Activated CD8-positive, alpha-beta T cell treated with anti-CD3 and anti-CD28 coated beads for 36 hours (primary cell): ENCODE data around the gene BRINP3. TPM values are rescaled to one million over a fixed set of nuclear protein-coding genes. Genes with fewer than 3 reads are reported as not detected.
"Not testable (repeated sequence)": the region's sequence is repeated elsewhere in the genome, so short reads cannot be mapped to it uniquely, and the experiment has no call there.

Experiments used
- ATAC-seq: fragments of 200-7000 bp; cut with Tn5 transposase; one replicate; pipeline ENCODE4 v1.10.0; 2021; ENCODE audit warnings: mild to moderate bottlenecking, moderate library complexity
- CTCF ChIA-PET: fragments of 350-600 bp; sonication (Branson Sonifier 250); formaldehyde crosslinking; loops from one replicate; lab custom pipeline; 2021; ENCODE audit warnings: antibody characterized with exemption; lab: Charles Lee
- POLR2A ChIA-PET: fragments of 350-600 bp; sonication (Branson Sonifier 250); formaldehyde crosslinking; loops from one replicate; lab custom pipeline; 2021; ENCODE audit warnings: antibody characterized with exemption; lab: Charles Lee
- DNase-seq: peaks from one replicate; pipeline ENCODE4 v3.0.0-alpha.2; 2020
- H3K27ac Mint-ChIP-seq: one replicate; pipeline ENCODE4 v1.8.0; 2021; ENCODE audit warnings: mild to moderate bottlenecking, mixed read lengths
- H3K27me3 Mint-ChIP-seq: one replicate; pipeline ENCODE4 v1.8.0; 2021; ENCODE audit warnings: mixed read lengths
- H3K36me3 Mint-ChIP-seq: one replicate; pipeline ENCODE4 v1.8.0; 2021; ENCODE audit warnings: low read depth, mixed read lengths
- H3K4me1 Mint-ChIP-seq: one replicate; pipeline ENCODE4 v1.8.0; 2021; ENCODE audit warnings: low read depth, mixed read lengths
- H3K4me3 Mint-ChIP-seq: one replicate; pipeline ENCODE4 v1.8.0; 2021; ENCODE audit warnings: mild to moderate bottlenecking, moderate library complexity, mixed read lengths
- H3K9me3 Mint-ChIP-seq: one replicate; pipeline ENCODE4 v1.8.0; 2021; ENCODE audit warnings: mixed read lengths
- intact Hi-C: fragments of 100-400 bp; cut with micrococcal nuclease; formaldehyde crosslinking; loops from one replicate; pipeline ENCODE4 v1.10.0; 2022
- total RNA-seq, 2 experiments: library from RNA; stranded (reverse); gene quantifications; one replicate each; pipeline ENCODE4 v1.2.3, GENCODE V29; 2021
- TF ChIP-seq, protein P1 (sequence below): fragments of 200-600 bp; IDR thresholded peaks from one replicate; pipeline ENCODE4 v1.8.0; 2022; ENCODE audit warnings: antibody characterized with exemption, mild to moderate bottlenecking

The BRINP3 gene
- total RNA-seq: not detected

DNA sequence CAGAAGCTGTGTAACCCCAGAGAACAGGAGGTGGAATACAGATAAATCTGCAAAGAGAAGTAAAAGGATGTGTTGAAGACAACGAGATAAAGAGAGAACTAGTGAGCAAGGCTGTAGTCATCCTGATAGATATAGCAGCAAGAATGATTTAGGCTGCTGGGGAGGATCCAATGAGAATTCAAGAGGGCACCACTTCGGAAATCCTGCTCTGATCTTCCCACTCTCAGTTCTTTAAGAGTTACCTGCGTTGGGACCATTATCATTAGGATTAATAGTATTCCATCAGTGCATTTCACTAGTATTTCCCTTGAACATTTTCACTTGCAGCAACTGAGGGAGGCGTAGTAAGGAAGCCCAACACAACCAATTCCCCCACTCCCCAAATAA is at the start of gene BRINP3:
BRINP3 (minus strand) TSS at position 103 of the 387 bp plus-strand sequence.
- no peaks in the 10 kb centered on the region for H3K9me3 Mint-ChIP-seq

DNA sequence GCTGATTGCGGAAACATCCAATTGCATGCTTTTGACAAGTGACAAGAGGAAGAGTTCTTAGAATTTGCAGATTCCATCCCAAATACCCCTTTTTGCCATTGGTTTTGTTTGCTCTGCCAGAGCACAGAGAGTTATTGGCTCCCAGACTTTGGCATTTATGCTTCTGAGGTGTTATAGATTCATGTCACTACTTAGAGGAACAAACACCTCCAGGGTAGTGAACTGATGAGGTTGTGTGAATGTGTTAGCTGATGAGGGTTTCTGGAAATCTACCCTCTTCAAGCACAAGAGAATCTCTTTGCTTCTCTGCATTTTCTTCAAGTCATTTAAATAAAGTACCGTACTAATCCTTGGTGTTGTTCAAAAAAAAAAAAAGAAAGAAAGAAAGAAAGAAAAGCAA is 33.9 kb upstream of the BRINP3 start:
- TF ChIP-seq, protein P1, sequence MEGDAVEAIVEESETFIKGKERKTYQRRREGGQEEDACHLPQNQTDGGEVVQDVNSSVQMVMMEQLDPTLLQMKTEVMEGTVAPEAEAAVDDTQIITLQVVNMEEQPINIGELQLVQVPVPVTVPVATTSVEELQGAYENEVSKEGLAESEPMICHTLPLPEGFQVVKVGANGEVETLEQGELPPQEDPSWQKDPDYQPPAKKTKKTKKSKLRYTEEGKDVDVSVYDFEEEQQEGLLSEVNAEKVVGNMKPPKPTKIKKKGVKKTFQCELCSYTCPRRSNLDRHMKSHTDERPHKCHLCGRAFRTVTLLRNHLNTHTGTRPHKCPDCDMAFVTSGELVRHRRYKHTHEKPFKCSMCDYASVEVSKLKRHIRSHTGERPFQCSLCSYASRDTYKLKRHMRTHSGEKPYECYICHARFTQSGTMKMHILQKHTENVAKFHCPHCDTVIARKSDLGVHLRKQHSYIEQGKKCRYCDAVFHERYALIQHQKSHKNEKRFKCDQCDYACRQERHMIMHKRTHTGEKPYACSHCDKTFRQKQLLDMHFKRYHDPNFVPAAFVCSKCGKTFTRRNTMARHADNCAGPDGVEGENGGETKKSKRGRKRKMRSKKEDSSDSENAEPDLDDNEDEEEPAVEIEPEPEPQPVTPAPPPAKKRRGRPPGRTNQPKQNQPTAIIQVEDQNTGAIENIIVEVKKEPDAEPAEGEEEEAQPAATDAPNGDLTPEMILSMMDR: no peak
- POLR2A ChIA-PET: no interaction called here
- ATAC-seq (no peak), DNase-seq (no peak)
- Mint-ChIP-seq H3K4me1 (no peaks in the 10 kb centered on the region), H3K36me3 (no peaks in the 10 kb centered on the region), H3K4me3 (no peak overlapping the region), H3K9me3 (peaks cover 3% of the 10 kb centered on the region), H3K27me3 (no peaks in the 10 kb centered on the region), H3K27ac (no peak overlapping the region)
- CTCF ChIA-PET: no interaction called here
- intact Hi-C loops: no loop called here

More for the DNA sequence above, at the start of gene BRINP3:
- Mint-ChIP-seq H3K27ac (no peak within 1 kb of the TSS), H3K4me3 (no peak within 1 kb of the TSS), H3K4me1 (peaks cover 1% of the 10 kb centered on the region), H3K27me3 (peaks cover 25% of the 10 kb centered on the region), H3K36me3 (no peaks in the 10 kb centered on the region)
- intact Hi-C loops: no loop called here
- ATAC-seq (no peak), DNase-seq (no peak)
- ChIA-PET CTCF (no interaction called here), POLR2A (no interaction called here)
- TF ChIP-seq, protein P1: no peak

GRCh38 chr1:190507357-190507756 is 29.7 kb upstream of the BRINP3 start:
- no peak overlapping the region for H3K27ac Mint-ChIP-seq
- no peaks in the 10 kb centered on the region for H3K36me3 Mint-ChIP-seq
- no peaks in the 10 kb centered on the region for H3K27me3 Mint-ChIP-seq
- ATAC-seq: no peak
- CTCF ChIA-PET: no interaction called here
- intact Hi-C loops: no loop called here
- no peak overlapping the region for H3K4me3 Mint-ChIP-seq
- H3K4me1 Mint-ChIP-seq: no peaks in the 10 kb centered on the region
- POLR2A ChIA-PET: no interaction called here
- TF ChIP-seq, protein P1: no peak
- no peak for DNase-seq
- peaks cover 10% of the 10 kb centered on the region for H3K9me3 Mint-ChIP-seq

- H3K36me3 Mint-ChIP-seq, H3K27ac Mint-ChIP-seq, intact Hi-C loops, CTCF ChIA-PET, H3K4me1 Mint-ChIP-seq, DNase-seq, ATAC-seq, POLR2A ChIA-PET, H3K27me3 Mint-ChIP-seq, H3K4me3 Mint-ChIP-seq: not testable (repeated sequence)
- H3K9me3 Mint-ChIP-seq: peaks cover 14% of the 10 kb centered on the region
Measured at GRCh38 chr1:190504539-190504938, 26.9 kb upstream of the BRINP3 start.

DNA sequence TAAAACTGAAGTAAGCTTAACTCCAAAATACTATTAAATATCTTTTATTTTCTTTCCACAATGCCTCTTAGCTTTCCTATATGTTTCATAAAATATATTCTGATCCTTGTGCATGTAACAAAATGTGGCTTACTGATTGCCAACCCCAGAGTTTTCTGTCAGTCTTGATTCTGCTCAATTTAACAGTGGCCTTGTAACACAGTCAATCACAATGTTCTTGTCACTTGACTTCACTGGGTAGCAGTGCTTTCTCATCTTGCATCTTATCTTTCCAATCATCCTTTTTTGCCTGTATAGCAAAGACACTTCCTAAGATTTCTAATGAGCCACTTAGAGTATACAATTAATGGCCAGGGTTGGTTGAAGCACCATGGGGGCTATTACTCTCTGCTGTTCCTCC is 19.9 kb upstream of the BRINP3 start:
- Mint-ChIP-seq H3K36me3 (no peaks in the 10 kb centered on the region), H3K4me1 (no peaks in the 10 kb centered on the region), H3K27me3 (no peaks in the 10 kb centered on the region), H3K27ac (no peak overlapping the region), H3K9me3 (peaks cover 11% of the 10 kb centered on the region), H3K4me3 (no peak overlapping the region)
- TF ChIP-seq, protein P1: no peak
- intact Hi-C loops: no loop called here
- ATAC-seq (no peak), DNase-seq (no peak)
- CTCF ChIA-PET: no interaction called here
- POLR2A ChIA-PET: no interaction called here

DNA sequence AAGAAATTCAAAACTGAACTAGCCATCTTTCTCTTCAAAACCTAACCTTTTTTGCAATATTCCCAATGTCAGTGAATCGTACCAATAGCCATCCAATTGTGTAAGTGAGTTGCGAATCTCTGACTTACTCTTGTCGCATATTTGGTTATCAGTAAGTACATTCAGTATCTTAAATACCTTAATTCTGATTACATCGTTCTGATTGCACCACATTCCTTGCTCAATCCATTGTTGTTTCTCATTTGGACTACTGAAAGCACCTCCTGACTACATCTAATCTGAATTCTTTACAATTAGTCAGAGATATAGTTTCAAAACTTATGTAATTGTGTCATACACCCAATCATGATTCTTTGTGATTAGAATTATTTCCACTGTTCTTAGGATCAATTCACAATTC is 16.8 kb upstream of the BRINP3 start:
- H3K4me1 Mint-ChIP-seq: no peaks in the 10 kb centered on the region

More for the DNA sequence above, 16.8 kb upstream of the BRINP3 start:
- ChIA-PET CTCF (no interaction called here), POLR2A (no interaction called here)
- TF ChIP-seq, protein P1: no peak
- DNase-seq (no peak), ATAC-seq (no peak)
- no peak overlapping the region for H3K4me3 Mint-ChIP-seq
- intact Hi-C loops: no loop called here
- no peak overlapping the region for H3K27ac Mint-ChIP-seq
- no peaks in the 10 kb centered on the region for H3K36me3 Mint-ChIP-seq
- no peaks in the 10 kb centered on the region for H3K27me3 Mint-ChIP-seq
- H3K9me3 Mint-ChIP-seq: peaks cover 8% of the 10 kb centered on the region
